Neutrophil (primary cell): ENCODE data around the gene NBPF11.
"Not testable (repeated sequence)": the region's sequence is repeated elsewhere in the genome, so short reads cannot be mapped to it uniquely, and the experiment has no call there.

Experiments used
- H3K27ac ChIP-seq: fragments of 200-600 bp; sonication (generic); 2 replicates; pipeline ENCODE4 v1.5.1; 2016; ENCODE audit warnings: mild to moderate bottlenecking, moderate library complexity
- H3K27me3 ChIP-seq: fragments of 200-600 bp; sonication (generic); 2 replicates; pipeline ENCODE4 v1.6.0; 2016; ENCODE audit warnings: mild to moderate bottlenecking
- H3K36me3 ChIP-seq: fragments of 200-600 bp; sonication (generic); 2 replicates; pipeline ENCODE4 v1.5.1; 2017
- H3K4me1 ChIP-seq, 2 experiments: fragments of 200-600 bp in 1 of 2; sonication (generic) in 1 of 2; 1 replicate in 1 of 2; 2 replicates in 1 of 2; pipeline versions ENCODE4 v1.5.1 to v1.6.1; 2013 to 2016; ENCODE audit warnings: low read depth in 1 of 2, low read length in 1 of 2, mild to moderate bottlenecking in 1 of 2, moderate library complexity in 1 of 2; ENCODE audit not compliant: control insufficient read depth in 1 of 2, insufficient read depth in 1 of 2
- H3K4me3 ChIP-seq, 2 experiments: fragments of 200-600 bp in 1 of 2; sonication (generic) in 1 of 2; 1 replicate in 1 of 2; 2 replicates in 1 of 2; pipeline ENCODE4 v1.5.1; 2013 to 2016; ENCODE audit warnings: low read depth in 1 of 2, low read length in 1 of 2, mild to moderate bottlenecking in 1 of 2, moderate library complexity in 1 of 2
- H3K9me3 ChIP-seq: fragments of 200-600 bp; sonication (generic); 2 replicates; pipeline ENCODE4 v1.5.1; 2016
- CTCF ChIP-seq: fragments of 200-600 bp; sonication (generic); IDR thresholded peaks from 2 replicates; pipeline ENCODE4 v1.5.1; 2016; ENCODE audit warnings: antibody characterized with exemption

The NBPF11 gene

GRCh38 chr1:148162363-148162762 is 10.3 kb upstream of the NBPF11 start:
- peaks cover 12 to 26% of the 10 kb centered on the region in 2 experiments for H3K4me1 ChIP-seq
- H3K9me3 ChIP-seq, result no peaks in the 10 kb centered on the region
- no peak overlapping the region for H3K27ac ChIP-seq
- no peaks in the 10 kb centered on the region for H3K36me3 ChIP-seq
- TF ChIP-seq CTCF, result no peak
- H3K27me3 ChIP-seq, result peaks cover 41% of the 10 kb centered on the region
- no peak overlapping the region for H3K4me3 ChIP-seq

- H3K27ac ChIP-seq, result no peak overlapping the region
- H3K4me3 ChIP-seq, result no peak overlapping the region
- H3K4me1 ChIP-seq, result peaks cover 1 to 15% of the 10 kb centered on the region in 2 experiments
- TF ChIP-seq CTCF, result no peak
- H3K36me3 ChIP-seq, result no peaks in the 10 kb centered on the region
- peaks cover 49% of the 10 kb centered on the region for H3K27me3 ChIP-seq
- H3K9me3 ChIP-seq, result no peaks in the 10 kb centered on the region
These were observed 9.2 kb upstream of the NBPF11 start for GRCh38 chr1:148161053-148161901.

GRCh38 chr1:148160343-148161052 is 8.4 kb upstream of the NBPF11 start:
- Histone ChIP-seq H3K27me3 (peaks cover 55% of the 10 kb centered on the region), H3K36me3 (no peaks in the 10 kb centered on the region), H3K9me3 (no peaks in the 10 kb centered on the region), H3K4me3 (no peak overlapping the region), H3K27ac (no peak overlapping the region), H3K4me1 (peaks cover 0 to 7% of the 10 kb centered on the region in 2 experiments)
- TF ChIP-seq CTCF, result no peak

- H3K36me3 ChIP-seq, result no peaks in the 10 kb centered on the region
- peaks cover 0 to 7% of the 10 kb centered on the region in 2 experiments for H3K4me1 ChIP-seq
- no peak for TF ChIP-seq CTCF
- H3K27me3 ChIP-seq, result peaks cover 58% of the 10 kb centered on the region
- H3K27ac ChIP-seq, result no peak overlapping the region
- no peaks in the 10 kb centered on the region for H3K9me3 ChIP-seq
- no peak overlapping the region for H3K4me3 ChIP-seq
These were observed 7.9 kb upstream of the NBPF11 start for GRCh38 chr1:148160048-148160342.

GRCh38 chr1:148158341-148159003 is 6.4 kb upstream of the NBPF11 start:
- peaks cover 0 to 7% of the 10 kb centered on the region in 2 experiments for H3K4me1 ChIP-seq
- no peak overlapping the region for H3K27ac ChIP-seq
- H3K4me3 ChIP-seq, result no peak overlapping the region
- TF ChIP-seq CTCF, result no peak
- no peaks in the 10 kb centered on the region for H3K36me3 ChIP-seq
- H3K9me3 ChIP-seq, result no peaks in the 10 kb centered on the region
- H3K27me3 ChIP-seq, result peaks cover 67% of the 10 kb centered on the region

GRCh38 chr1:148157803-148158202 is 5.7 kb upstream of the NBPF11 start:
- H3K36me3 ChIP-seq, H3K4me3 ChIP-seq, H3K9me3 ChIP-seq, H3K27ac ChIP-seq, H3K4me1 ChIP-seq: not testable (repeated sequence)
- H3K27me3 ChIP-seq, result peaks cover 69% of the 10 kb centered on the region

GRCh38 chr1:148155494-148156275 is 3.6 kb upstream of the NBPF11 start:
- peaks cover 4 to 14% of the 10 kb centered on the region in 2 experiments for H3K4me1 ChIP-seq
- H3K27me3 ChIP-seq, result peaks cover 63% of the 10 kb centered on the region
- not testable (repeated sequence) for H3K27ac ChIP-seq, H3K4me3 ChIP-seq, H3K9me3 ChIP-seq, H3K36me3 ChIP-seq

GRCh38 chr1:148152795-148153194 is 714 bp upstream of the NBPF11 start:
- not testable (repeated sequence) for H3K4me1 ChIP-seq, H3K36me3 ChIP-seq, H3K9me3 ChIP-seq, H3K27ac ChIP-seq, H3K4me3 ChIP-seq
- H3K27me3 ChIP-seq, result peaks cover 34% of the 10 kb centered on the region
